Psoas muscle (tissue), 8 donors: ENCODE data around the gene ZNF524. TPM values are rescaled to one million over a fixed set of nuclear protein-coding genes. Genes with fewer than 3 reads are reported as not detected.

Experiments
- ATAC-seq, 4 donors: fragments of 200-7000 bp; cut with Tn5 transposase; one replicate each; pipeline ENCODE4 v1.9.1; 2020; ENCODE audit warnings: moderate library complexity in 3 of 4, mild to moderate bottlenecking in 2 of 4
- DNase-seq, 2 donors: peaks; one replicate each; pipeline ENCODE4 v3.0.0-alpha.2; 2020
- H3K27ac ChIP-seq: fragments of 200-600 bp; one replicate; pipeline ENCODE4 v1.8.0; 2022
- H3K27me3 ChIP-seq, 3 donors: fragments of 200-600 bp in 1 of 3; one replicate each; pipeline versions ENCODE4 v1.6.1 to v1.8.0; 2013 to 2022; ENCODE audit warnings: low read length in 2 of 3, mild to moderate bottlenecking in 2 of 3, moderate library complexity in 1 of 3; ENCODE audit not compliant: insufficient read depth in 3 of 3
- H3K36me3 ChIP-seq, 2 donors: fragments of 200-600 bp in 1 of 2; one replicate each; pipeline versions ENCODE4 v1.6.1 to v1.8.0; 2013 to 2022; ENCODE audit warnings: low read depth in 1 of 2, mild to moderate bottlenecking in 1 of 2, moderate library complexity in 1 of 2; ENCODE audit not compliant: insufficient read depth in 1 of 2
- H3K4me1 ChIP-seq: fragments of 200-600 bp; one replicate; pipeline ENCODE4 v1.8.0; 2022
- H3K4me3 ChIP-seq: fragments of 200-600 bp; one replicate; pipeline ENCODE4 v1.8.0; 2022; ENCODE audit warnings: mild to moderate bottlenecking
- H3K9me3 ChIP-seq: fragments of 200-600 bp; one replicate; pipeline ENCODE4 v1.8.0; 2022
- CTCF ChIP-seq: fragments of 200-600 bp; IDR thresholded peaks from one replicate; pipeline ENCODE4 v1.8.0; 2022; ENCODE audit warnings: antibody characterized with exemption
- WGBS, 3 donors: extraction: QIAGEN DNeasy Blood & Tissue Kit; methylation state at CpG; one replicate each; pipeline versions ENCODE4 v1.1.6 to v1.1.7; 2013; 5-methylcytosine and 5-hydroxymethylcytosine counted together
- intact Hi-C, 2 donors: fragments of 100-400 bp; cut with DNase I; formaldehyde crosslinking; loops; one replicate each; pipeline versions ENCODE4 v1.11.0 to v1.14.2; 2022
- polyA plus RNA-seq, 3 donors: library from polyadenylated mRNA; stranded (reverse); fragments of 200-250 nt; gene quantifications; one replicate each; pipeline ENCODE4 v1.2.3, GENCODE V29; 2013
- total RNA-seq, 4 donors: library from RNA; stranded (reverse); fragmentation: NEBNext Ultra II Directional in 2 of 4; extraction: Animal tissue kit (Norgen Biotek cat#: 25700) in 2 of 4; gene quantifications; one replicate each; pipeline versions ENCODE4 v1.2.1 to v1.2.4, GENCODE V29; 2021 to 2023
- donor health status: healthy with polysubstance abuse.
- donor health status: DM: no; HTN: no; CAD: no; lungs with moderate emphysema.
- donor health status: Bipolar disorder and iron deficiency.
- donor health status: healthy.
- donor health status: DM: yes; HTN: yes; CAD: no.
- donor health status: DM: no; HTN: no; CAD: no.
- donor health status: DM: no; HTN: no; CAD: no.
- donor health status: DM: yes; HTN: yes; CAD: no.

The ZNF524 gene
- total and polyA plus RNA-seq, 7 donors = 21.4 to 52.5 (median 32.0) TPM

GRCh38 chr19:55611300-55611982 is 11.4 kb downstream of the ZNF524 start:
- DNase-seq = peak in 1 of 2 donors; percentile 60
- ATAC-seq = peak; percentile 76 to 90 (median 80)
- TF ChIP-seq CTCF = no peak
- no peaks in the 10 kb centered on the region for H3K27me3 ChIP-seq
- H3K9me3 ChIP-seq = no peaks in the 10 kb centered on the region
- H3K4me3 ChIP-seq = peak overlapping the region; percentile 20
- 34 to 48% (median 36%) methylated on average over 15 of the region's 15 CpGs for WGBS, 3 donors
- intact Hi-C loops = no loop called here
- H3K4me1 ChIP-seq = peaks cover 40% of the 10 kb centered on the region
- peaks cover 9 to 44% of the 10 kb centered on the region in 2 donors for H3K36me3 ChIP-seq
- H3K27ac ChIP-seq = peak overlapping the region; percentile 71

- Histone ChIP-seq H3K27ac (peak overlapping the region; percentile 71), H3K36me3 (peaks cover 10 to 50% of the 10 kb centered on the region in 2 donors), H3K4me1 (peaks cover 33% of the 10 kb centered on the region), H3K9me3 (no peaks in the 10 kb centered on the region), H3K27me3 (no peaks in the 10 kb centered on the region), H3K4me3 (peak overlapping the region; percentile 20)
- intact Hi-C loops = no loop called here
- 50 to 65% (median 56%) methylated on average over 3 of the region's 3 CpGs for WGBS, 3 donors
- no peak for TF ChIP-seq CTCF
- DNase-seq (no peak), ATAC-seq (peak; percentile 19 to 49 (median 42))
Observed at GRCh38 chr19:55611983-55612645, 12.0 kb downstream of the ZNF524 start.

DNA sequence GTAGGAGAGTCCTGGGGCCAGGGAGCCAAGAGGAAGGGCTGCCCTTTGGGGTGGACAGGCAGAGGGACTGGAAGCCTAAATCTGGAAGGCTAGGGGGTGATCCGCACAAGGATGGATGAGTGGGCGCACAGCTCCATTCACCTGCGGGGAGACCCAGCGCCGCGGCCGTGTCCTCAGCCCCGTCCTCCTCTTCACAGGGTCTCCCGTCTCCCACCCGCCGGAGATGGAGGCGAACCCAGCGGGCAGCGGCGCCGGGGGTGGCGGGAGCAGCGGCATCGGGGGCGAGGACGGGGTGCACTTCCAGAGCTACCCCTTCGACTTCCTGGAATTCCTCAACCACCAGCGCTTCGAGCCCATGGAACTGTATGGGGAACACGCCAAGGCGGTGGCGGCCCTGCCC is 13.3 kb downstream of the ZNF524 start:
- TF ChIP-seq CTCF = no peak
- ATAC-seq = no peak
- Histone ChIP-seq H3K27me3 (no peaks in the 10 kb centered on the region), H3K27ac (peak overlapping the region; percentile 50), H3K9me3 (no peaks in the 10 kb centered on the region), H3K4me3 (no peak overlapping the region), H3K36me3 (peaks cover 10 to 58% of the 10 kb centered on the region in 2 donors), H3K4me1 (peaks cover 23% of the 10 kb centered on the region)
- intact Hi-C loops = no loop called here
- 91 to 94% (median 92%) methylated on average over 24 to 27 of the region's 27 CpGs for WGBS, 3 donors
- DNase-seq = no peak

- 92 to 95% (median 94%) methylated on average over 52 to 75 of the region's 75 CpGs for WGBS, 3 donors
- Histone ChIP-seq H3K27me3 (no peaks in the 10 kb centered on the region), H3K36me3 (peaks cover 10 to 54% of the 10 kb centered on the region in 2 donors), H3K4me1 (peaks cover 24% of the 10 kb centered on the region), H3K27ac (no peak overlapping the region), H3K4me3 (no peak overlapping the region), H3K9me3 (no peaks in the 10 kb centered on the region)
- intact Hi-C loops = no loop called here
- ATAC-seq (no peak), DNase-seq (no peak)
- TF ChIP-seq CTCF = no peak
Observed at GRCh38 chr19:55613930-55614710, 14.0 kb downstream of the ZNF524 start.
